Tibial nerve (tissue), 4 donors: ENCODE results near the gene TUBGCP5. TPM values are rescaled to one million over a fixed set of nuclear protein-coding genes. Genes with fewer than 3 reads are reported as not detected.
"Not testable (repeated sequence)": the region's sequence is repeated elsewhere in the genome, so short reads cannot be mapped to it uniquely, and the experiment has no call there.

ENCODE experiments used
- DNase-seq, 2 donors: peaks; one replicate each; pipeline ENCODE4 v3.0.0-alpha.2; 2019; ENCODE audit warnings: low spot score in 2 of 2
- H3K27ac ChIP-seq, 4 donors: fragments of 200-600 bp; sonication (generic) in 3 of 4; one replicate each; pipeline ENCODE4 v1.5.1; 2017 to 2019; ENCODE audit warnings: mild to moderate bottlenecking in 1 of 4
- H3K27me3 ChIP-seq, 2 donors: fragments of 200-600 bp; sonication (generic) in 1 of 2; one replicate each; pipeline versions ENCODE4 v1.5.1 to v1.6.0; 2017 to 2019
- H3K36me3 ChIP-seq, 3 donors: fragments of 200-600 bp; sonication (generic); one replicate each; pipeline ENCODE4 v1.5.1; 2018 to 2019
- H3K4me1 ChIP-seq, 4 donors: fragments of 200-600 bp; sonication (generic) in 3 of 4; one replicate each; pipeline ENCODE4 v1.5.1; 2017 to 2019
- H3K4me3 ChIP-seq, 4 donors: fragments of 200-600 bp; sonication (generic) in 3 of 4; one replicate each; pipeline ENCODE4 v1.5.1; 2017 to 2019; ENCODE audit warnings: mild to moderate bottlenecking in 1 of 4, moderate library complexity in 1 of 4
- H3K9me3 ChIP-seq, 4 donors: fragments of 200-600 bp; sonication (generic) in 3 of 4; one replicate each; pipeline ENCODE4 v1.5.1; 2017 to 2019
- EP300 ChIP-seq, 2 donors: sonication (generic); formaldehyde crosslinking; IDR thresholded peaks; one replicate each; pipeline ENCODE4 v1.6.1; 2017; ENCODE audit warnings: antibody characterized with exemption in 2 of 2, mild to moderate bottlenecking in 1 of 2
- POLR2A ChIP-seq, 2 donors: fragments of 450-650 bp; IDR thresholded peaks; one replicate each; pipeline ENCODE4 v1.6.1; 2017; ENCODE audit warnings: antibody characterized with exemption in 2 of 2, mild to moderate bottlenecking in 2 of 2, moderate library complexity in 2 of 2
- WGBS, 2 donors: methylation state at CpG; one replicate each; pipeline ENCODE4 v1.1.5; 2018; 5-methylcytosine and 5-hydroxymethylcytosine counted together
- total RNA-seq, 4 donors: library from RNA; depleted of rRNA; stranded (reverse); fragments of >200 nt; gene quantifications; one replicate each; pipeline ENCODE4 v1.1.0, GENCODE V29; 2016
- TF ChIP-seq, protein P1 (sequence below), 5 experiments: fragments of 200-600 bp in 3 of 5; fragments of 450-650 bp in 2 of 5; sonication (generic) in 3 of 5; IDR thresholded peaks; one replicate each; pipeline ENCODE4 v1.5.1; 2016 to 2019; ENCODE audit warnings: antibody characterized with exemption in 5 of 5, mild to moderate bottlenecking in 3 of 5, moderate library complexity in 2 of 5

TUBGCP5 gene
- total RNA-seq, 4 donors from 2014 or later: 26.3 to 47.3 (median 31.6) TPM

DNA sequence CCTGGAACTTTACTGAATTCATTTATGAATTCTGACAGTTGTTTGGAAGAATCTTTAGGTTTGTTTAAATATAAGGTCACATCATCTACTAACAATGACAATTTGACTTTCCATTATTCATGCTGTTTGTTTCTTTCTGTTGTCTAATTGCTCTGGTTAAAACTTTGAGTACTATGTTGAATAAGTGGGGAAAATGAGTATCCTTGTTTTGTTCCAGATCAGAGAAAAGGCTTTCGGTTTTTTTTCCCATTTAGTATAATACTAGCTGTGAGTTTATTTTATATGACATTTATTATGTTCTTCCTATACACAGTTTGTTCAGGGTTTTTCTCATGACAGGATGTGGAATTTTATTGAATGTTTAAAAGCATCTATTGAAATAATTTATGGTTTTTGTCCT is 11.3 kb upstream of the TUBGCP5 start:
- no peaks in the 10 kb centered on the region for H3K36me3 ChIP-seq
- no peak overlapping the region for H3K27ac ChIP-seq
- no peak overlapping the region for H3K4me3 ChIP-seq
- H3K27me3 ChIP-seq: no peaks in the 10 kb centered on the region
- no peaks in the 10 kb centered on the region for H3K9me3 ChIP-seq
- peaks cover 0 to 3% (median 0%) of the 10 kb centered on the region in 4 donors for H3K4me1 ChIP-seq
- 53 to 55% methylated on average over 1 of the region's 1 CpG for WGBS, 2 donors
- TF ChIP-seq POLR2A (IDR thresholded peaks at IDR 0.05) (no peak), EP300 (IDR thresholded peaks at IDR 0.05) (no peak)
- TF ChIP-seq, protein P1, sequence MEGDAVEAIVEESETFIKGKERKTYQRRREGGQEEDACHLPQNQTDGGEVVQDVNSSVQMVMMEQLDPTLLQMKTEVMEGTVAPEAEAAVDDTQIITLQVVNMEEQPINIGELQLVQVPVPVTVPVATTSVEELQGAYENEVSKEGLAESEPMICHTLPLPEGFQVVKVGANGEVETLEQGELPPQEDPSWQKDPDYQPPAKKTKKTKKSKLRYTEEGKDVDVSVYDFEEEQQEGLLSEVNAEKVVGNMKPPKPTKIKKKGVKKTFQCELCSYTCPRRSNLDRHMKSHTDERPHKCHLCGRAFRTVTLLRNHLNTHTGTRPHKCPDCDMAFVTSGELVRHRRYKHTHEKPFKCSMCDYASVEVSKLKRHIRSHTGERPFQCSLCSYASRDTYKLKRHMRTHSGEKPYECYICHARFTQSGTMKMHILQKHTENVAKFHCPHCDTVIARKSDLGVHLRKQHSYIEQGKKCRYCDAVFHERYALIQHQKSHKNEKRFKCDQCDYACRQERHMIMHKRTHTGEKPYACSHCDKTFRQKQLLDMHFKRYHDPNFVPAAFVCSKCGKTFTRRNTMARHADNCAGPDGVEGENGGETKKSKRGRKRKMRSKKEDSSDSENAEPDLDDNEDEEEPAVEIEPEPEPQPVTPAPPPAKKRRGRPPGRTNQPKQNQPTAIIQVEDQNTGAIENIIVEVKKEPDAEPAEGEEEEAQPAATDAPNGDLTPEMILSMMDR (IDR thresholded peaks at IDR 0.05): no peak
- no peak for DNase-seq

DNA sequence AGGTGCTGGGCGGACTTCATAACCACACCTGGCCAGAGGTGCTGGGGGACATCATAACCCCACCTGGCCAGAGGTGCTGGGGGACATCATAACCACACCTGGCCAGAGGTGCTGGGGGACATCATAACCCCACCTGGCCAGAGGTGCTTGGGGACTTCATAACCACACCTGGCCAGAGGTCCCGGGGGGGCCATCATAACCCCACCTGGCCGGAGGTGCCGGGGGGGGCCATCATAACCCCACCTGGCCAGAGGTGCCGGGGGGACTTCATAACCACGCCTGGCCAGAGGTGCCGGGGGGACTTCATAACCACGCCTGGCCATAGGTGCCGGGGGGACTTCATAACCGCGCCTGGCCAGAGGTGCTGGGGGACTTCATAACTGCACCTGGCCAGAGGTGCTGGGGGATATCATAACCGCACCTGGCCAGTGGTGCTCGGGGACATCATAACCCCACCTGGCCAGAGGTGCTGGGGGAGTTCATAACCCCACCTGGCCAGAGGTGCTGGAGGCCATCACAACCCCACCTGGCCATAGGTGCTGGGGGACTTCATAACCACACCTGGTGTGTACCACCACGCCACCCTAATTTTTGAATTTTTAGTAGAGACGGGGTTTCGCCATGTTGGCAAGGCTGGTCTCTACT is 10.7 kb upstream of the TUBGCP5 start:
- peaks cover 0 to 3% (median 0%) of the 10 kb centered on the region in 4 donors for H3K4me1 ChIP-seq
- 85 to 93% methylated on average over 12 to 15 of the region's 16 CpGs for WGBS, 2 donors
- H3K27me3 ChIP-seq: no peaks in the 10 kb centered on the region
- TF ChIP-seq, protein P1 (IDR thresholded peaks at IDR 0.05): no peak
- no peak for TF ChIP-seq POLR2A (IDR thresholded peaks at IDR 0.05)
- TF ChIP-seq EP300 (IDR thresholded peaks at IDR 0.05): no peak
- H3K4me3 ChIP-seq: no peak overlapping the region
- H3K9me3 ChIP-seq: no peaks in the 10 kb centered on the region
- DNase-seq: no peak
- no peaks in the 10 kb centered on the region for H3K36me3 ChIP-seq
- no peak overlapping the region for H3K27ac ChIP-seq

DNA sequence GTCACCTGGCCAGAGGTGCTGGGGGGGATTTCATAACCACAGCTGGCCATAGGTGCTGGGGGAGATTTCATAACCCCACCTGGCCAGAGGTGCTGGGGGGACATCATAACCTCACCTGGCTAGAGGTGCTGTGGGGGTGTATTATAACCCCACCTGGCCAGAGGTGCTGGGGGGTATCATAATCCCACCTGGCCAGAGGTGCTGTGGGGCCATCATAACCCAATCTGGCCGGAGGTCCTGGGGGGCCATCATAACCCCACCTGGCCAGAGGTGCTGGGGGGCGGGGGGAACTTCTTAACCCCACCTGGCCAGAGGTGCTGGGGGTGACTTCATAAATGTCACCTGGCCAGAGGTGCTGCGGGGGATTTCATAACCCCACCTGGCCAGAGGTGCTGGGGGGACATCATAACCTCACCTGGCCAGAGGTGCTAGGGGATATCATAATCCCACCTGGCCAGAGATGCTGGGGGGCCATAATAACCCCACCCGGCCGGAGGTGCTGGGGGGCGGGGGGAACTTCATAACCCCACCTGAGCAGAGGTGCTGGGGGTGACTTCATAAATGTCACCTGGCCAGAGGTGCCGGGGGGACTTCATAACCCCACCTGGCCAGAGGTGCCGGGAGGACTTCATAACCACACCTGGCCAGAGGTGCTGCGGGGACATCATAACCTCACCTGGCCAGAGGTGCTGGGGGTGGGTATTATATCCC is 9.4 kb upstream of the TUBGCP5 start:
- 84 to 94% methylated on average over 6 to 8 of the region's 9 CpGs for WGBS, 2 donors
- DNase-seq, H3K36me3 ChIP-seq: not testable (repeated sequence)

DNA sequence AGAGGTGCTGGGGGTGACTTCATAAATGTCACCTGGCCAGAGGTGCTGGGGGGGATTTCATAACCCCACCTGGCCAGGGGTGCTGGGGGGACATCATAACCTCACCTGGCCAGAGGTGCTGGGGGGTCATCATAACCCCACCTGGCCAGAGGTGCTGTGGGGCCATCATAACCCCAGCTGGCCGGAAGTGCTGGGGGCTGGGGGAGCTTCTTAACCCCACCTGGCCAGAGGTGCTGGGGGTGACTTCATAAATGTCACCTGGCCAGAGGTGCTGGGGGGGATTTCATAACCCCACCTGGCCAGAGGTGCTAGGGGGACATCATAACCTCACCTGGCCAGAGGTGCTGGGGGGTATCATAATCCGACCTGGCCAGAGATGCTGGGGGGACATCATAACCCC is 4.6 kb upstream of the TUBGCP5 start:
- not testable (repeated sequence) for H3K4me1 ChIP-seq, H3K9me3 ChIP-seq, H3K27ac ChIP-seq, H3K4me3 ChIP-seq, DNase-seq, H3K27me3 ChIP-seq, H3K36me3 ChIP-seq
- WGBS, 2 donors: 85 to 100% methylated on average over 1 of the region's 2 CpGs

More for the DNA sequence above, 9.4 kb upstream of the TUBGCP5 start:
- not testable (repeated sequence) for H3K4me1 ChIP-seq, H3K27ac ChIP-seq, H3K4me3 ChIP-seq, H3K9me3 ChIP-seq, H3K27me3 ChIP-seq

DNA sequence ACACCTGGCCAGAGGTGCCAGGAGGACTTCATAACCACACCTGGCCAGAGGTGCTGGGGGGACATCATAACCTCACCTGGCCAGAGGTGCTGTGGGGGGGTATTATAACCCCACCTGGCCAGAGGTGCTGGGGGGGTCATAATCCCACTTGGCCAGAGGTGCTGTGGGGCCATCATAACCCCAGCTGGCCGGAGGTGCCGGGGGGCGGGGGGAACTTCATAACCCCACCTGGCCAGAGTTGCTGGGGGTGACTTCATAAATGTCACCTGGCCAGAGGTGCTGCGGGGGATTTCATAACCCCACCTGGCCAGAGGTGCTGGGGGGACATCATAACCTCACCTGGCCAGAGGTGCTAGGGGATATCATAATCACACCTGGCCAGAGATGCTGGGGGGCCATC is 4.2 kb upstream of the TUBGCP5 start:
- H3K9me3 ChIP-seq, H3K4me3 ChIP-seq, DNase-seq, H3K27ac ChIP-seq, H3K27me3 ChIP-seq, H3K4me1 ChIP-seq, H3K36me3 ChIP-seq: not testable (repeated sequence)
- 97 to 99% methylated on average over 4 of the region's 4 CpGs for WGBS, 2 donors

DNA sequence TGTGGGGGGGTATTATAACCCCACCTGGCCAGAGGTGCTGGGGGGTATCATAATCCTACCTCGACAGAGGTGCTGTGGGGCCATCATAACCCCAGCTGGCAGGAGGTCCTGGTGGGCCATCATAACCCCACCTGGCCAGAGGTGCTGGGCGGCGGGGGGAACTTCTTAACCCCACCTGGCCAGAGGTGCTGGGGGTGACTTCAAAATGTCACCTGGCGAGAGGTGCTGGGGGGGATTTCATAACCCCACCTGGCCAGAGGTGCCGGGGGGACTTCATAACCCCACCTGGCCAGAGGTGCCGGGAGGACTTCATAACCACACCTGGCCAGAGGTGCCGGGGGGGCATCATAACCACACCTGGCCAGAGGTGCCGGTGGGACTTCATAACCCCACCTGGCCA is 2.4 kb upstream of the TUBGCP5 start:
- not testable (repeated sequence) for H3K9me3 ChIP-seq, H3K4me3 ChIP-seq, H3K27ac ChIP-seq, H3K36me3 ChIP-seq, H3K27me3 ChIP-seq, DNase-seq
- 82 to 90% methylated on average over 8 of the region's 8 CpGs for WGBS, 2 donors
- peaks cover 0 to 24% (median 15%) of the 10 kb centered on the region in 4 donors for H3K4me1 ChIP-seq

DNA sequence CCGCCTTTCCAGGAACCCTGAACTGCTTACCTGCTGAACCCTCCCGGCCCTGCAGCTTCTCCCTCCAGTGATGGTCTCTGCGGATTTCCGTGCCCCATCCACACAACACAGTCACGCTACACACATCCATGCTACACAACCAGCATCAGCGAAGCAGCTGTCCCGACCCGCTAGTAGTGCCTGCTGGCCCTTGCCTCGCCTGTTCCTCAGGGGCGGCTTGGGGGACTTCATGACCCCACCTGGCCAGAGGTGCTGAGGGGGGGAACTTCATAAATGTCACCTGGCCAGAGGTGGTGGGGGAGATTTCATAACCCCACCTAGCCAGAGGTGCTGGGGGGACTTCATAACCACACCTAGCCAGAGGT is 530 bp upstream of the TUBGCP5 start:
- Histone ChIP-seq H3K27me3 (no peaks in the 10 kb centered on the region), H3K9me3 (no peaks in the 10 kb centered on the region), H3K4me3 (peak overlapping the region; percentile 66 to 83 (median 82)), H3K36me3 (peaks cover 0 to 15% (median 0%) of the 10 kb centered on the region in 3 donors), H3K27ac (peak overlapping the region in 3 of 4 donors; percentile 76 to 84 (median 83)), H3K4me1 (peaks cover 0 to 27% (median 15%) of the 10 kb centered on the region in 4 donors)
- TF ChIP-seq, protein P1 (IDR thresholded peaks at IDR 0.05): no peak
- TF ChIP-seq EP300 (IDR thresholded peaks at IDR 0.05): no peak
- TF ChIP-seq POLR2A (IDR thresholded peaks at IDR 0.05): no peak
- no peak for DNase-seq
- WGBS, 2 donors: 37 to 46% methylated on average over 9 to 10 of the region's 10 CpGs
